ENCODE measurements around the gene TLK1.
"Not testable (repeated sequence)": the region's sequence is repeated elsewhere in the genome, so short reads cannot be mapped to it uniquely, and the experiment has no call there.

TLK1 gene

GRCh38 chr2:171142398-171142797, 18.3 kb downstream of the TLK1 start:
- DNase-seq (ENCODE audit: low read depth), result no peak

DNA sequence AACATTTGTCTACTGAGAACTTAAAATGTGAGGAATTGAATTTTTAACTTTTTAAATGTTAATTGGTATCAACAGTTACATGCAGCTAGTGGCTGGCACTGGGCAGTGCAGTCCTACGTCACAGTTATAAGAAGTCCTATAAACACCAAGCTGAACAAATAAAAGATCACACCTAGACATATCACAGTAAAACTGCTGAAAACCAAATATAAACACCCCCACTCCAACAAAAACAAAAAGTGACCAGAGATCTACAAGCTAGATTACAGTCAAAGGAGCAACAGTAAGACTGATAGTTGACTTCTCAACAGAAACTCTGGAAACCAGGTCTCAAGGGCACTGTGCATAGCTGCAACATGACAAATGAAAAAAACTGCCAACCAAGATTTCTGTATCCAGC, 19.4 kb downstream of the TLK1 start:
- DNase-seq (ENCODE audit: low read depth), result no peak

- no peak for DNase-seq (ENCODE audit: low read depth)
Measured at GRCh38 chr2:171139860-171140259, 20.8 kb downstream of the TLK1 start.

GRCh38 chr2:171136024-171136423, 24.7 kb downstream of the TLK1 start:
- no peak for DNase-seq (ENCODE audit: low read depth)

- DNase-seq (ENCODE audit: low read depth), result no peak
Measured at GRCh38 chr2:171134624-171135230, 26.0 kb downstream of the TLK1 start.

GRCh38 chr2:171132086-171132485, 28.6 kb downstream of the TLK1 start:
- DNase-seq (ENCODE audit: low read depth), result no peak

DNA sequence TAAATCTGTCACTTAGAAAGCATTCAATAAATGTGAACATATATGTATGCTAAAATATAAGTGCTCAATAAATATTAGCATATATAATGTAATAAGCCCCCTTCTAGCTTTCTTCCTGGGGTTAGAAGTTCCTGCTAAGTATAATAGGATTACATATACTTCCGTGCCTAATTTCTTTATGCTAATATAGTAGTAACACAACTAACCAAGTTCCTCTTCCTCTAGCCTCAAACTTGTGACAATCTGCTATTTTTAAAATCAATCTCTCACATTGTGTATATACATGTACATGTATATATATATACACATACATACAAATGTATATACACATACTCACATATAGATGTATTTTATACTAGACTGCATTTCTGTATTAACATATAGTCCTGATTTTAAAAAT, 32.2 kb downstream of the TLK1 start:
- DNase-seq (ENCODE audit: low read depth), result no peak

GRCh38 chr2:171124541-171124940, 36.2 kb downstream of the TLK1 start:
- DNase-seq (ENCODE audit: low read depth), result no peak

- DNase-seq (ENCODE audit: low read depth), result no peak
Measured at GRCh38 chr2:171109571-171109970, 51.1 kb downstream of the TLK1 start.

GRCh38 chr2:171109020-171109419, 51.7 kb downstream of the TLK1 start:
- no peak for DNase-seq (ENCODE audit: low read depth)

GRCh38 chr2:171107803-171108202, 52.9 kb downstream of the TLK1 start:
- no peak for DNase-seq (ENCODE audit: low read depth)

DNA sequence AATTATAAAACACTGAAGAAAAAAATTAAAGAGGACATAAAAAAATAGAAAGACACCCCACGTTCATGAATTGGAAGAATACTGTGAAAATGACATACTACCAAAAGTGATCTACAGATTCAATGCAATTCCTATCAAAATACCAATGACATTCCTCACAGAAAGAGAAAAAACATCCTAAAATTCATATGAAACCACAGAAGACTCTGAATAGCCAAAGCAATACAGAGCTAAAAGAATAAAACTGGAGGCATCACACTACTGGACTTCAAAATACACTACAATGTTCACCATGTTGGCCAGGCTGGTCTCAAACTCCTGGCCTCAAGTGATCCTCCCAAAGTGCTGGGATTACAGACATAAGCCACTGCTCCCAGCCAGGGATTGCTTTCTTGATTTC, 56.3 kb downstream of the TLK1 start:
- DNase-seq (ENCODE audit: low read depth), result no peak

- DNase-seq (ENCODE audit: low read depth), result no peak
Measured at GRCh38 chr2:171102802-171103201, 57.9 kb downstream of the TLK1 start.

- DNase-seq (ENCODE audit: low read depth), result no peak
Measured at GRCh38 chr2:171100370-171100769, 60.3 kb downstream of the TLK1 start.

DNA sequence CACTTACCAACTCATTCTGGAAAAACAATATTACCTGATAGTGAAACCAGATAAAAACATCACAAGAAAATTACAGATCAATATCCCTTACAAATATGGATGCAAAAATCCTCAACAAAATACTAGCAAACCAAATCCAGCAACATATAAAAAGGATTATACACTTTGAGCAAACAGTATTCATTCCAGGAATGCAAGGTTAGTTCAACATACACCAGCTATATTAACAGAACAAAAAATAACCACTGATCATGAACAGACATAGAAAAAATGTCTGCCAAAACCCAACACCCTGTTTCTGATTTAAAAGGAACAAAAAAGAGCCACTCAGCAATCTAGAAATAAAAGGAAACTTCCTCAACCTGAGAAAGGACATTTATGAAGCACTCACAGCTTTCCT, 62.1 kb downstream of the TLK1 start:
- no peak for DNase-seq (ENCODE audit: low read depth)

GRCh38 chr2:171095014-171095582, 65.6 kb downstream of the TLK1 start:
- DNase-seq (ENCODE audit: low read depth), result no peak

DNA sequence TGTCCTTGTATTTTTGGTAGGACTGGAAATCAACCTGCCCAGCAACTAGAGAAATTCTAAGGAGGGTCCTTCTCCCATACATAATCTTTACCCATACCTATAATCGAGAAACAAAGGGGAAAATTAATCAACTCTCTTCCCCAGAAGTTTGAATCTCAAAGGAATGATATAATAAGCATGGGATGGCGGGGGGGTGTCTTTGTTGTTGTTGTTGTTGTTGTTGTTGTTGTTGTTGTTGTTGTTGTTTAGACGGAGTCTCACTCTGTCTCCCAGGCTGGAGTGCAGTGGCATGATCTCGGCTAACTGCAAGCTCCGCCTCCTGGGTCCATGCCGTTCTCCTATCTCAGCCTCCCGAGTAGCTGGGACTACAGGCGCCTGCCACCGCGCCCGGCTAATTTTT, 69.2 kb downstream of the TLK1 start:
- not testable (repeated sequence) for DNase-seq (ENCODE audit: low read depth)

- DNase-seq (ENCODE audit: low read depth), result no peak
Measured at GRCh38 chr2:171089489-171089888, 71.2 kb downstream of the TLK1 start.

- no peak for DNase-seq (ENCODE audit: low read depth)
Measured at GRCh38 chr2:171088057-171088834, 72.4 kb downstream of the TLK1 start.

GRCh38 chr2:171087547-171087946, 73.1 kb downstream of the TLK1 start:
- no peak for DNase-seq (ENCODE audit: low read depth)

DNA sequence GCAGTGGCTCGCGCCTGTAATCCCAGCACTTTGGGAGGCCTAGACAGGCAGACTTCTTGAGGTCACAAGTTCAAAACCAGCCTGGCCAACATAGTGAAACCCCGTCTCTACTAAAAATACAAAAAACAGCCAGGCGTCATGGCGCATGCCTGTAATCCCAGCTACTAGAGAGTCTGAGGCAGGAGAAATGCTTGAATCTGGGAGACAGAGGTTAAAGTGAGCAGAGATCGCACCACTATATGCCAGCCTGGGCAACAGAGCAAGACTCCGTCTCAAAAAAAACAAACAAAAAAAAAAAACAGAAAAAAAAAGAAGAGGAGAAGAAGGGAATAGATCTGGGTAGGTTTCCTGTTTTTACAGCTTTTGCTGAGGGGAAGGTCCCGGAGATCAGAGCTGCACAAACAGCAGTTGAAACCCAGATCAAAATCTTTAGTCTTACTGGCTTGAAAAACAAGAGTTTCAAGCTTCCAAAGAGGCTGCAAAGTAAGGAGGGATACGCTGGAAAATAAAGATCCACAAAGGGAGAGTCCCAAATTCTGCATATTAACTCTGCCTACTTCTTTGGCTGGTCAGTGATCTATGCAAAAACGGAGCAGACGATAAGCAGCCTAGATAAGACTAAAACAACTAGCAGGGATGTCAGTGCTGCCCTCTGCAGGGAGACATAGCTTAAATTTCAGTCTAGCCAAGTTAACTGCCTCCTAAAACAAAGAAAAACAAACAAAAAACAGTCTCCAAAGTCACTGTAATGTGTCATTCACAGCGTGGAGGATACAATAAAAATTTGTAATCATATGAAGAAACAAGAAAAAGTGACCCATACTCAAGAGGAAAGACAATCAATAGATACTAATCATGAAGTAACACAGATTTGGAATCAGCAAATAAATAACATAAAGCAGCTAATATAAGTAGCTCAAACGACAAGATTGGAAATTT, 74.1 kb downstream of the TLK1 start:
- no peak for DNase-seq (ENCODE audit: low read depth)

DNA sequence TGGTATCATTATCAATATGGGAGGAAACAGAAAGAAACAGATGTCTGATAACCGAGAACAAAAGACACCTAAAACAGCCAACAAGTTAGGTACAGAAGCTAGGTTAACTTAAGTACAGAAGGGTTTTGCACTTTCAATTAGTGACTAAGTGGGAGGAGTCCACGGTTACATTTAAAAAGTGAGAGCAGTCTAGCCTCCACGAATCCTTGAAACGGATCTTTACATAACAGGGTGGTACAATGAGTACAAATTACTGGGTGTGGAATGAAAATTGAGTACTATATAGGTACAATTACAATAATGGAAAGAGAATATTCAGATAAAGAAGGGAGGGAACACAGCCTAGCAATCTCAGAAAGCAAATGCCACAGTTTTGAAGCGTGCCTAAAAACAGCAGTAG, 76.6 kb downstream of the TLK1 start:
- no peak for DNase-seq (ENCODE audit: low read depth)
